GM10266 (cell line): ENCODE data around the gene ANO2.

Source experiments
- DNase-seq: peaks from one replicate; pipeline ENCODE4 v3.0.0; 2012; ENCODE audit errors: extremely low spot score
- CTCF ChIP-seq: IDR thresholded peaks from 2 replicates; pipeline ENCODE4 v1.5.1; 2012; ENCODE audit warnings: mild to moderate bottlenecking, low read depth; ENCODE audit not compliant: control insufficient read depth, insufficient read depth; ENCODE audit errors: missing control alignments

ANO2 gene

GRCh38 chr12:5947006-5947405 is 1.9 kb upstream of the ANO2 start:
- TF ChIP-seq CTCF = no peak
- no peak for DNase-seq

GRCh38 chr12:5946388-5946787 is 1.3 kb upstream of the ANO2 start:
- DNase-seq = no peak
- no peak for TF ChIP-seq CTCF

DNA sequence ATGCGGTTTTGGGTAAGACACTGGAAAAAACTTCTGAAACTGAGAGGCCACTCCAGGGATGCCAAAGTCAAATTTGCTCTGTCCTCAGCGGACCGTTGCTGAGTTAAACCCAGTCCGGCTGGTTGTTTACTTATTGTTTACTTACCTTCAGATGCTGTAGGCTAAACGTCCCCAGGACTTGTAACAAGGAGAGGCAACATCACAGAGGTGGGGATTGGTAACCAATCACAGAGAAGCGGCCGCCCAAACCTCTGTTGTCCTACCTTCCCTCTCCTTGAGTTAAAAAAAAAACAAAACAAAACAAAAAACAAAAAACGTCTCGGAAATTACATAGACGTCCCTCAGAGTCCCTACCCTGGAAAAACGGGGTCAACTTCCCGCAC is 380 bp downstream of the ANO2 start:
- no peak for DNase-seq
- TF ChIP-seq CTCF = no peak

GRCh38 chr12:5944053-5944452 is 1.0 kb downstream of the ANO2 start:
- no peak for DNase-seq
- no peak for TF ChIP-seq CTCF

DNA sequence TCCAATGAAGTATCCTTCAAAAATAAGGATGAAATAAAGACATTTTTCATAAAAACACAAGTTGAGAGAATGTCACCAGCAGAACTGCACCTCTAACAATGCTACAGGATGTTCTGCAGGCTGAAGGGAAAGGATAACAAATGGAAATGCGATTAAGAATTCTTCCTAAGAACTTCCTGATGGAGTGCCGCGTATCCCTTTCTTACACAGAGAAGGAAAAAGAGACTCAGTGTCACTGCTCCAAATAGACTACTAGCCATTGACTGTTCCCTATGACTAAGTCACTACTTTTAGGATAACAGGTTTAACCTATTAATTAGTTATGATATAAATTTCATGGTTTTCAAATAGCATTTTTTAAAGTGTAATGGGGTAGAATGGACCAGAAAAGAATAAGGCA is 3.2 kb downstream of the ANO2 start:
- no peak for DNase-seq
- TF ChIP-seq CTCF = no peak

GRCh38 chr12:5927732-5928516 is 17.1 kb downstream of the ANO2 start:
- DNase-seq = no peak

More at GRCh38 chr12:5927732-5928516, 17.1 kb downstream of the ANO2 start:
- no peak for TF ChIP-seq CTCF
